Right lobe of liver (tissue), 4 donors: ENCODE results near the gene HDHD3.

Experiments
- POLR2A ChIP-seq: fragments of 450-650 bp; IDR thresholded peaks from one replicate; pipeline ENCODE4 v1.6.1; 2017; ENCODE audit warnings: antibody characterized with exemption, mild to moderate bottlenecking
- TF ChIP-seq, protein P1 (sequence below), 4 donors: fragments of 200-600 bp in 3 of 4; fragments of 450-650 bp in 1 of 4; IDR thresholded peaks; one replicate each; pipeline versions ENCODE4 v1.5.1 to v1.8.0; 2016 to 2022; ENCODE audit warnings: antibody characterized with exemption in 4 of 4, mild to moderate bottlenecking in 2 of 4
- donor health status: DM: no; HTN: no; CAD: no.
- donor health status: DM: no; HTN: no; CAD: no.
- donor health status: DM: no; HTN: yes; CAD: no.

GRCh38 chr9:113340011-113340699, 36.6 kb downstream of the HDHD3 start, which contains the start of gene WDR31:
- TF ChIP-seq, protein P1, sequence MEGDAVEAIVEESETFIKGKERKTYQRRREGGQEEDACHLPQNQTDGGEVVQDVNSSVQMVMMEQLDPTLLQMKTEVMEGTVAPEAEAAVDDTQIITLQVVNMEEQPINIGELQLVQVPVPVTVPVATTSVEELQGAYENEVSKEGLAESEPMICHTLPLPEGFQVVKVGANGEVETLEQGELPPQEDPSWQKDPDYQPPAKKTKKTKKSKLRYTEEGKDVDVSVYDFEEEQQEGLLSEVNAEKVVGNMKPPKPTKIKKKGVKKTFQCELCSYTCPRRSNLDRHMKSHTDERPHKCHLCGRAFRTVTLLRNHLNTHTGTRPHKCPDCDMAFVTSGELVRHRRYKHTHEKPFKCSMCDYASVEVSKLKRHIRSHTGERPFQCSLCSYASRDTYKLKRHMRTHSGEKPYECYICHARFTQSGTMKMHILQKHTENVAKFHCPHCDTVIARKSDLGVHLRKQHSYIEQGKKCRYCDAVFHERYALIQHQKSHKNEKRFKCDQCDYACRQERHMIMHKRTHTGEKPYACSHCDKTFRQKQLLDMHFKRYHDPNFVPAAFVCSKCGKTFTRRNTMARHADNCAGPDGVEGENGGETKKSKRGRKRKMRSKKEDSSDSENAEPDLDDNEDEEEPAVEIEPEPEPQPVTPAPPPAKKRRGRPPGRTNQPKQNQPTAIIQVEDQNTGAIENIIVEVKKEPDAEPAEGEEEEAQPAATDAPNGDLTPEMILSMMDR (IDR thresholded peaks at IDR 0.05) = no peak
- TF ChIP-seq POLR2A = peak; percentile 29
